G401.6 (cell line): ENCODE data around the gene NEGR1.
A peak's percentile ranks its signal among the peaks of the same experiment; 100 is the strongest.
"Not testable (repeated sequence)": the region's sequence is repeated elsewhere in the genome, so short reads cannot be mapped to it uniquely, and the experiment has no call there.

Source experiments
- FAIRE-seq: peaks from 2 replicates; lab custom pipeline; 2012; peaks lifted over from hg19 to GRCh38; lab: Jason Lieb, UNC

Gene NEGR1

DNA sequence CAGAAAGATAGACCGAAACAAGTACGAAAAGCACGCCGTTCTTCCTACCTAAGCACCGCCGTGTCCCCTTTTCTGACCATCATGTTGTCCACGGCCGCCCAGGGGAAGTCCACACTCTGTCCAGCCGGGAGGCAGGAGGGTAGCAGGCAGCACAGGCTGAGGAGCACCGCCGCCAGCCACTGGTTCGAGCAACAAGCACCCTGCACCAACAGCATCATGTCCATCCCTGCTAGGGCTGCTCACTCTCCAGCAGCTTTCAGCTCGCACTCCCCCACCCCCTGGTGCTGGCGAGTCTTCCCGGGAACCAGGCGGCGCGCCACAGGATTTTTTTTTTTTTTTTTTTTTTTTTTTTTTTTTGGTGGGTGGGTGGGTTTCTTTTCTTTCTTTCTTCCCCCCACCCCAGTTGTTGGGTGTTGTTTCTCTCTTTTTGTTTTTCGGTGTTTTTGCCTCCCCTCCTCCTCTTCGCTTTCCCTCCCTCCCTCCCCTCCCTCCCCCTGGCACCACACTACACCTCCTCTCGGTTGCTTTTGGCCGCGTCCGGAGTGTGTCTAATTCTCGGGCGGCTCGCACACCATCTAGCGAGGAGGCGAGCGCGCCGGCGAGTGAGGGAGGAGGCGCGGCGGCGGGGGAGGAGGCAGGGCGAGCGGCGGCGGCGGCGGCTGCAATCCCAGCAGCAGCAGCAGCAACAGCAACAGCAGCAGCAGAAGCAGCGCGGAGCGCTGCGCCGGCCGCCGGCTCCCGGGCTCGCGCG lies at the start of gene NEGR1:
TSS of gene NEGR1 (minus strand) at position 269 of the 751 bp plus-strand sequence.
- FAIRE-seq = no peak

DNA sequence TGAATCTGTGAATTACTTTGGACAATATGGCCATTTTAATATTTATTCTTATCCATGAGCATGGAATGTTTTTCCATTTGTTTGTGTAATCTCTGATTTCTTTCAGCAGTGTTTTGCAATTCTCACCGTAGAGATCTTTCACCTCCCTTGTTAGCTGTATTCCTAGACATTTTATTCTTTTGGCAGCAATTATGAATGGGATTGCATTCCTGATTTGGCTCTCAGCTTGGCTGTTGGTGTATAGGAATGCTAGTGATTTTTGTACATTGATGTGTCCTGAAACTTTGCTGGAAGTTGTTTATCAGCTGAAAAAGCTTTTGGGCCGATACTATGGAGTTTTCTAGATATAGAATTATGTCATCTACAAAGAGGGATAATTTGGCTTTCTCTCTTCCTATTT lies 44.2 kb upstream of the NEGR1 start:
- FAIRE-seq = no peak

DNA sequence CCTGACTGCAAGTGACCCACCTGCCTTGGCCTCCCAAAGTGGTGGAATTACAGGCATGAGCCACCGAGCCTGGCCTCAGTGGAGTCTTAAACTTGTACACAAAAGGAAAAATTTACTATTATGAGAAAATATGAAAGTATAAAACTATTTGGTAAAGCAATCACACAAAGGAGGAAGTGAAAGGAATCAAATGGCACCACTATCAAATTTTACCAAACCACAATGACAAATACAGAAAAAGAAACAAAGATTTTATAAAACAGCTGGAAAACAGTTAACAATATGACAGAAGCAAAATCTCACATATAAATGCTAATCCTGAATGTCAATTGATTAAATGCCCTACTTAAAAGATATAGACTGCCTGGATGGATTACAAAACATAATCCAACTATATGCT lies 42.1 kb upstream of the NEGR1 start:
- FAIRE-seq = no peak

DNA sequence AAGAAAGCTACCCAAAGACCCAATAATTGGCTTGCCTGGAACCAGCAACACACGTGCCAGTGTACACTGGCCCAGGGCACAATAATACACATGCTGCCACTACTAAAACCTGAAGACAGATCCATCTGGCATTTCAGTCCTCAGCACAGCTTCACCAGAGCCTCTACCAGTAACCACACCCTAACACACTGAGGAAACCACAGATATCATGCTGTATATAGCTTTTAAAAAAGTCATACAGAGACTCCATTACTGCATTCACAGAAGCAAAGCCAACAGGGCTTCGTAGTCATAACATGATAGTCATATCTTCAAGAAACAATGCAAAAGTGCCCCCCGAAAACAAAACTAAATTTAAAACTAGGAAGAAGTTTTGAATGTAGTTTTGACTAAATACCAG lies 40.6 kb upstream of the NEGR1 start:
- no peak for FAIRE-seq

DNA sequence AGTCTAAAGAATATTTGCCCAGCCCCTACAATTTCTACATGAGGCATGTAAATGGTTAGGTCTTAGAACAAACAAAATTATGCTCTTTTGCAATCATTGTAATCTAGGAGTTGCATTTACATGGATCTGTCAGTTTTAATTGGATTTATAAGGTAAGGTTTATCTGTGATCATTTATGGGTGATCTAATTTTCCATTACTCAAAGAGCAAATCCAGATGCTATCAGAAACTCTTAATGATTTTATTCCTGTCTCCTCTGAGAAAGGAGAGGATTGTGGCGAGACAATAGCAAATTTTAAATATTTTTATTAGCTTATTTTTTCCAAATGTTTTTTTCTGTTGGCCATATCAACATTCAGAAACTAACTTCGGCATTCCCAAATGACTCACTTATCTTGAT lies 14.2 kb upstream of the NEGR1 start:
- no peak for FAIRE-seq

DNA sequence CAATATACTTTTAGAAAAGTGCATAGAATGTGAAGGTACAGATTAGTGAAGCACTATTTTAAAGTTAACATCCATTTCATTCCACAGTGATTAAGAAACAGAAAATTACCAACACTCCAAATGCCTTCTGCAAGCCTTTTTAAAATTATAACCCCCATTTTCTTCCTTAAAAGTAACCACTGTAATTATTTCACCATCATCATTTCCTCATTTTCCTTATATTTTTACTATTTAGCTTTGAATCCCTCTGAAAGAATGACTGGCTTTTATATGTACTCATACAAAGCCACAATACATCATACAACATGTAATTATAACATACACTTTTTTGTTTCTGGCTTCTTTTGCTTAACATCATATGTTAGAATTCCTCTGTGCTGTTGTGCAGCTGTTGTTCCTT lies 6.5 kb upstream of the NEGR1 start:
- no peak for FAIRE-seq

DNA sequence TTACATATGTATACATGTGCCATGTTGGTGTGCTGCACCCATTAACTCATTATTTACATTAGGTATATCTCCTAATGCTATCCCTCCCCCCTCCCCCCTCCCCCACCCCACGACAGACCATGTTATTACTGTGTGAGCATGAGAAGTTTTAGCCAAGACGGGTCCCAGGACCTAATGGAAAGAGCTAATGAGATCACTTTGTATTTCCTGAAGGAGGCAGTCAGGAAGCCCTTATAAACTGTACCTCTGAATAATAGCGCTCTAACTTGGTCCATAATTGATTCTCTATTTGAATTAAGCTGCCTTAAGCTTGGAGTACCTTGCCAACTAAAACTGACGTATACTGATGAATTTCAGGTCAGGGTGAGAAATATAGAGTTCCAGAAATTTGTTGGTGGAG lies 4.1 kb upstream of the NEGR1 start:
- FAIRE-seq = no peak

DNA sequence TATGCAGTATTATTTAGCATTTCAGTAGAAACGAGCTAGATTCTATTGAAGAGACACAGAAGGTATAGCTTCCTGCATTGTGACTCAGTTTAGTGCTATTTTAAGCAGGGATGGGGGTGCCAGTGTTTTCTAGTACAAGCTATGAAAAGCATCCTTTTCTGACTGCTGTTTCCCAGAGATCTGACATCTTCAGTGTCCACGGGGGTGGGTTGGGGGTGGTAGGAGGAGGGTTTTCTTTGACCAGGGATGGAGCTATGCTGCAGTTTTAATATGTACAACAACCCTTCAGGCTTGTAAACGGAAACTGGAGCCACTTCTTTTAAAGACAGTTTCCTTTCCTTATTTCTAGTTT lies 2.7 kb upstream of the NEGR1 start:
- no peak for FAIRE-seq

DNA sequence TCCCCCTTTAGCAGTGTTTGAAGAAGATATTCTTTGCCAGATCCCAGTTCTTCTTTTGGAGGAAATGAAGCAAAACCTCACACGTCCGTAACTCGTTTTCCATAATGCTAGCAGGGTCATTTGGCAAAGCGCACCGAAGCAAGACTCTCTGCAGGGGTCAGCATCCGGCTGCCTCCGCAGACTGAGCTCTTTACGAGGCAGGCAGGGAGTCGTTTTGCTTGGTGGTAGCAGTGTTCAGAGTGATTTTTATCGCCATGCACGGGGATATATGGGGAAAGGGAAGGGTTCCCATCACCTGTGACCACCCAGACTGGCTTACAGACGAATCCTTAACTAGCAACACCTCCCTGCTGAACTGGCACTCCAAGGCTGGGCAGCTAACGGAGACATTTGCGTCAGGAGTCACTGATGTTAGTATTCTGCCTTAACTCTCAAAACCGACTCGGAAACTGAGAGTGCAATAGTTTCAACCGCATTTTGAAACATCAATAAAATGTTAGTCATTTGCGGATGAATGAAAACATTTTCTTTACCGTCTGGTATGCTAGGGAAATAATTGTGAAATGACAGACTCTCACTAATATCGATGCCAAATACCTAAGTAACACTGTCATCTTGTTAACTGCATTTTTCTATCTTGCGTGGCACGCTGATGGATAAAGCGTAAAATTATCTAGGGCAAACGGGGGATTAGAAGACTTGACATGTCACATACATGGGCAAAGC lies 2.2 kb upstream of the NEGR1 start:
- FAIRE-seq = no peak

DNA sequence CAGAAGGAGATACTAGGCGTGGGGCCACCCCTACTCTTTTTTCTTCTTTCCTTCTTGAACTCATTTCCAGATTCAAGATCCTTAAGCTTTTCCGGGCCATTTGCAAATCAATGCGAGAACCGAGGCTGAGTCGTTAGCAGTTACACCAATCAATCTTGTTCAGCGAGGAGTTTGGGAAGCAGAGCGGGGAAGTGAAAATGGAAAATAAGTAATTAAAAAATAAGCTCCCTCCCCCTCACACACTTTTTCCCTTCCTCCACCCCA lies 1.7 kb upstream of the NEGR1 start:
- FAIRE-seq = no peak

DNA sequence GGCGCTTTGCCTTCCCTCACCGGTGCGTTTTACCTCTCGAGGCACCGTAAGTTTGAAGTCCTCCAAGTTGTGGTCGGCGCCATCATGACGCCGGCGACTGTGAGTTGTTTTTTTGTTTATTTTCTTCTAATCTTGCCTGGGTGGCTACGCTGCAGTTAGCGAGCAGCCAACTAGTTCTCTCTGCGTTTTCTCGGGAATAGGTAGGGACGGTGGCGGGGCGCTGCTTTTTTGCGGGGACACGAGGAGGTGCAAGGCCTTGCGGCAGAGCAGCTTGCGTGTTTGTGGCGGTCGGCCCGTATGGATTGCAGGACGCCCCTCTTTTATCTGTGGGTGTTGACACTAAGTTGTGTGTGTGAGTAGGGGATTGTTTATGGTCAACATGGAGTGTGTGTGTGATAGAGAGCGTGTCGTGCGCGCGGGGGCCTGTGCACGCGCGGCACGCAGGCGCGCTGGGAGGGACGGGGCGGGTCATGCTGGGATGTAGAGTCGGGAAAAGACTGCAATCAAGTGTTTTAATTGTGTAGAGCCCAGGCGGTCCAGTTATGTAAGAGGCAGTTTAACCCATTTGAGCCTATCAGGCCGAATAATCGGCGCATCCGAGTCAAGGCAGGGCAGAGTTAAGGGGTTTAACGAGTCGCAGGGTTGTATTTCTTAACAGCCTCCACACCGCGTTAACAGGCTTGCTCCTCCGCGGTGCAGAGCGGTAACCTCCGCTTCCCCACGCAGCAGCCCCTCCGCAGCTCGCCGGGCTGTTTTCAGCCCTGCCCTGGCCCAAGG lies 1.2 kb upstream of the NEGR1 start:
- no peak for FAIRE-seq

DNA sequence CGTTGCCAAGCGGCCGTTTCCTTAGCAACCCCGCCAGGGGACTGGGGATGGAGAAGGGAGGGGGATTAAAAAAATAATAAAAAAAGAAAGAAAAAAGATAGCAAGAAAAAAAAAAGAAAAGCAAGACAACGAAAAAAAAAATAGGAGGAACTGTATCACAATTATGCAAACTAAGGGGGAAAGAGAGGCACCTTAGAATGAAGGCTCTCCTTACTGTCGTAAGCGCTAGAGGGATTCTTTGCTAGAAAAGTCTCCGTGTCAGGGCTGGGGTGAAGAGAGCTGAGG lies 625 bp upstream of the NEGR1 start:
- no peak for FAIRE-seq

DNA sequence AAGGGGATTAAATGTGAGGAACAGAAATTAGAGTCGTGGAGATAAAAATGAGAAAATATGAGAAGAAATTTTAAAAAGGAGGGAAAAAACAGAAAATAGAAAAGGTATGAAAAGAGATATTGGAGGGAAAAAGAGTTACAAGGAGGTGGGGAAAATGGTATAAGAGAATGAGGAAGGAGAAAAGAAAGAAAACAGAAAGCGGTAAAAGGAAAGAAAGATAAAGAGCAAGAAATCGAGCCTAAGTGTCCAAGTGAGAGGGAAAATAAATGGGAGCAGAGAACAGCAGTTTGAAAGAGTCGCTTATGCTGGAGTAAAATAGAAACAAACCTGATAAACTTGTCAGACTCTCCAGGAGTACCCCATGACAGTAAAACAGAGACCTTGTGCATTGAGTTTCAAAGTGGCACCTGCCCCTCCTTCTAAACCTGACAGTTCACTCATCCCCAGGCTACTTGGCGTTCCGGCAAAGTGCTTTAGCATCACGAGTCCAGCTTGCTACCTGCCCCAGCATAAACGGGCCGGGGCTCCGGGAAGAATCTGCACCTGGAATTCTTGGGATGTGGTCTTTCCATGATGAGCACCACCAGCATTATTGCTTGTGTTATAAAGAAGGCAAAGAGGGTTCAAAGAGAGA lies 585 bp downstream of the NEGR1 start:
- FAIRE-seq = no peak

DNA sequence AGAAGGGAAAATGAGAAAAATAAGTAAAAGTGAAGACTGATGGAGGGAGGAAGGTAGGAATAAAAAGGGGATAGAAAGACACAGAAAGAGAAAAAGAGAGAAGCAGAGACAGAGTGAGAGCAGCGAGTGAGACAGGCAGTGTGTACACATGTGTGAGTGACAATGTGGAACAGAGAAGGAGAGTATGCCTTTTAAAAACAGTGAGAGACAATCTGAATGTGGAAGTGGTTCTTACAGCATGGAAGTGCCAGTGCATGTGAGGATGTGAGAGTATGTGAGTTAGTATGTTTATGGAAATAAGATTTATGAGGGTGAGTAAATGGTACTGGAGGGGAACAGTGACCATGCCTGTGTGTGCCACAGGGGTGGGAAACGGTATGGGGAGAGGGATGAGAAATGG lies 1.2 kb downstream of the NEGR1 start:
- FAIRE-seq = no peak

DNA sequence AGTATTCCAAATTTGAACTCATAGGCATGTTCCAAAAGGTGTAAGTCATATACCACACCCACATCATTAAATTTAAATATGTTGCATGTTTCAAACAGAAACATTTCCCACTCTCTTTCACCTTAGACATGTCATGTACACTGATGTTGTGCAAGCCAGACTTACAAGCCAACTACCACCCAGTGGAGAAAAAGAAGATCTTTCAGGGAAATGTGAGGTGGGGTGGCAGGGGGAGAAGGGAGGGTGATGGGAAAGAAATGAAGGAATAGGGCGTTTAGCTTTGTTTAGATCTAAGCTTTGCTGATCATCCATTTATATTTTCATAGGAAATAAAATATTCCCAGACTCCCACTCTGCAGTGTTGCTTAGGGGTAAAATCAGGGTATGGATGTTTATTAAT lies 1.6 kb downstream of the NEGR1 start:
- no peak for FAIRE-seq

DNA sequence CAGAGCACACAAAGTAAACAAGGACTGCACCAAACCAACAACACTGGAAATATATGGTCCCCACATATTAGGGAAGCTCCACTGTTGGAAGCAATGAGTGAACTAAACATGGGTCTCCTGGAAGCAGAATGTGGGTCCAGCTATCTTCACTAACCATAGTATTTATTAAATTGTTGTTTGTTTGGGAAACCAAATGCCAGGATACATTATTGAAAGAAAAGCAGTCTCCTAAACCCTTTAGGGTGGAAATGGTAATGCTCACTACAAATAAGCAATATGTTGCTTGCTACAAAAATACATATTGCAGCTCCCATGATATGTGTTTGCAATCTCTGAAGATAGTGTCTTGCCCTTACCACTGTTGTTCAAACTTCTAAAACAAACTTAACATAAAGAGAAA lies 2.2 kb downstream of the NEGR1 start:
- no peak for FAIRE-seq

DNA sequence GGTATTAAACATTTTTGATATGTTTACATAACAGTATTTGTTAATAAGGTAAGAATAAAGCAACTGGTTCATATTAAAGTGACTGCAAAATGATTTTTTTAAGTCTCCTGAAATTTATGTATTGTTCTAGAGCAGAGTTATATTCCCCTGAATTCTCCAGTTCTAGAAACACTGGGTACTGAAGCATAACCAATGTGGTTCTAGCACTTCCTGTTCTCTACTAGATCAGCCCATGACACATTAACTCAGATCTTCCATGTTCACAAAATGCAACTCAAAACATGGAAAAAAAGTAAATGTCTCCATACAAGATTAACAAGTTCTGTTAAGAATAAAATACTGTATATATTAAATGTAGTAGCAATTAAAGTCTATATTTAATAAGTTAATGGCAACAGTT lies 3.9 kb downstream of the NEGR1 start:
- peak; percentile 74 for FAIRE-seq

DNA sequence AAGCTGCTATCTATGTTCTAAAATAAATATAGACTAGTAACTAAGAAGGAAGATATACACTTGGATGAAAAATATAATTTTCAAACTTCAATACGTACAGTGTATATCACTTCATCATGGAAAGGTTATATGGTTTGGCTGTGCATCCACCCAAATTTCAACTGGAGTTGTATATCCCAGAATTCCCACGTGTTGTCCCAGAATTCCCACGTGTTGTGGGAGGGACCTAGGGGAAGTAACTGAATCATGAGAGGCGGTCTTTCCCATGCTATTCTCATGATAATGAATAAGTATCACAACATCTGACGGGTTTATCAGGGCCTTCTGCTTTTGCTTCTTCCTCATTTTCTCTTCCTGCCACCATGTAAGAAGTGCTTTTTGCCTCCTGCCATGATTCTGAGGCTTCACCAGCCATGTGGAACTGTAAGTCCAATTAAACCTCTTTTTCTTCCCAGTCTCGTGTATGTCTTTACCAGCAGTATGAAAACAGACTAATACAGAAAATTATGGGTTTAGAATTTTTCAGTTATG lies 10.7 kb downstream of the NEGR1 start:
- FAIRE-seq = no peak

DNA sequence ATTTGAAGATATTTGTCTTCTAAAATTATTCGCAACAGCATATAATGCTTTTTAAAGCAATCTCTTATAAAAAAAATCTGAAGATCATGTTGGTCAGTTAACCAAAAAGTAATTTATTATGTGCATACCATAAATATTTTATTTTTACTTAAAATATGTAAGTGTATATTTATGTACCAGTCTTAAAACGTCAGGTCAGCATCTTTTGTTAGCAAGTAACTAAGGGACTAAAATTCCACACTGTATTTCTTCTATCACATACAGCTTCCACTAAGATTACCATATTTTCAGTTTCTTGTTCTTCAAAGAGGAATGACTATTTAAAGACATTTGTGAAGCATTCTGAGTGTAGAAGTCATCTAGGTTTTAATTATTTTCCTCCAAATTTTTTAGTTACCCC lies 19.6 kb downstream of the NEGR1 start:
- no peak for FAIRE-seq

DNA sequence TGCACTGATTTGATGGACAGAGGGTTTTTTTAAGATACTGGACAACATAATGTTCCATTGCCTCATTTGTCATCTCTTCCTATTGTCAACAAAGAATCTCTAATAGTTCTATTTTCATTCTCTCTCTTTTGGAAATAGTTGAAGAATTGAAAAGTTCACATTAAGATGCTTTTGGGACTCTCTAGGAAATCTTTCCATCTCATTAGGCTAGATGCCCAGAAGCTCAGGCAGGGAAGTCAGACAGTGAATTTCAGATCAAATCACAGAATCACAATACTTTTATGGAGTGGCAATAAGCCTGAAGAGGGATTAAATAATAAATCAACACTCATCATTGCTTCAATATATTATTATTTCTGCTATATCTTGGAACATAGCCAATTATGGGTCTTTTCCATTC lies 29.2 kb downstream of the NEGR1 start:
- no peak for FAIRE-seq

DNA sequence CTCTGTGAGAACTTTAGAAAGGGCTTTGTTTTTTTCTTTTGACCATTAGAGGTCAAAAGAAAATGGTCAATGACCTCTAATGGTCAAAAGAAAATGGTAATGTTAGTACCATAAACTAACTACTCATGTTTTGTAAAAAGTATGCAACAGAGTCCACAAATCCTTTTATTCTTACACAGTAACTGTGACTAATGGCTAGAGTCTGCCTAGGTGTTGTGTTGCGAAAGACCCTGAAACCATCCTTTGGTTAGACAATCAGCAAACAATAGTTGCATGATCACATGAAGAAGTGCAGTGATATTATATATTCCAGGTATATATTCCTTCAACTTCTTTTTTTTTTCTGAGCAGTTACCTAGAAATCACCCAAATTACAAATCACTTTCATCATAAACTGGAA lies 40.9 kb downstream of the NEGR1 start:
- no peak for FAIRE-seq

DNA sequence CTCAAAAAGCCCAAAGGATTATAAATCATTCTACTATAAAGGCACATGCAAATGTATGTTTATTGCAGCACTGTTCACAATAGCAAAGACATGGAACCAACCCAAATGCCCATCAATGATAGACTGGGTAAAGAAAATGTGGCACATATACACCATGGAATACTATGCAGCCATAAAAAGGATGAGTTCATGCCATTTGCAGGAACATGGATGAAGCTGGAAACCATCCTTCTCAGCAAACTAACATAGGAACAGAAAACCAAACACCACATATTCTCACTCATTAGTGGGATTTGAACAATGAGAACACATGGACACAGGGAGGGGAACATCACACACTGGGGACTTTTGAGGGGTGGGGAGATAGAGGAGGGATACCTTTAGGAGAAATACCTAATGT lies 46.4 kb downstream of the NEGR1 start:
- not testable (repeated sequence) for FAIRE-seq

DNA sequence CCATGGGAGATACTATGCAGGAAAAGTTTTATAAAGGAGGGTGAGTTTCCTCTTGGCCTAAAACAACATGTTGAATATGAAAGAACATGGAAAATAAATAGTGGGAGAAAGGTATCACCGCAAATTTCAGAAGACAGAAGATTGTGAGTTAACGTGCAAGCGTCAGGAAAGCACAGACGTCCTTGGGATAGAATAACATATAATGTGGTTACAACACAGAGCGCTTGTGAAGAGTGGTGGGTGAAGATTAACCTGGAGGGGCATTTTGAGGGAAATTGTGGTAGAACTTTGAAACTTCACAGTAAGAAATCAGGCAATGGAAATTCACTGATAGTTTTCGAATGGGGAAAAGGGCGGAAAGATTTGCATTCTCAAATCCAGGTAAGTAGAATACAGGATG lies 47.3 kb downstream of the NEGR1 start:
- FAIRE-seq = no peak
